Left colon (tissue), 2 donors: ENCODE data around the gene IFITM5. TPM values are rescaled to one million over a fixed set of nuclear protein-coding genes. Genes with fewer than 3 reads are reported as not detected.
"Not testable (repeated sequence)": the region's sequence is repeated elsewhere in the genome, so short reads cannot be mapped to it uniquely, and the experiment has no call there.

Experiments used
- ATAC-seq: fragments of 200-7000 bp; cut with Tn5 transposase; one replicate; pipeline ENCODE4 v1.9.1; 2020; ENCODE audit warnings: mild to moderate bottlenecking, moderate library complexity
- DNase-seq, 2 donors: peaks; one replicate each; pipeline ENCODE4 v3.0.0-alpha.2; 2020
- intact Hi-C, 2 donors: fragments of 100-400 bp; cut with DNase I in 1 of 2; cut with micrococcal nuclease in 1 of 2; formaldehyde crosslinking; loops; one replicate each; pipeline versions ENCODE4 v1.11.2 to v1.14.0; 2022; cut with DNase I, micrococcal nuclease
- total RNA-seq, 2 donors: library from RNA; stranded (reverse); fragmentation: NEBNext Ultra II Directional; extraction: Animal tissue kit (Norgen Biotek cat#: 25700); gene quantifications; one replicate each; pipeline ENCODE4 v1.2.1, GENCODE V29; 2021
- donor health status: DM: no; HTN: no; CAD: no.
- donor health status: DM: yes; HTN: yes; CAD: no.

The IFITM5 gene
- total RNA-seq, 2 donors from 2014 or later: not detected

GRCh38 chr11:315051-315481 lies 15.7 kb upstream of the IFITM5 start:
- ATAC-seq (no peak), DNase-seq (peak in 1 of 2 donors; percentile 32)
- intact Hi-C loops: no loop called here

- intact Hi-C loops, DNase-seq: not testable (repeated sequence)
- ATAC-seq: peak; percentile 62
These were observed 15.2 kb upstream of the IFITM5 start for GRCh38 chr11:314554-314875.

- DNase-seq: peak; percentile 55 to 57
- intact Hi-C loops: no loop called here
- peak; percentile 66 for ATAC-seq
These were observed 14.6 kb upstream of the IFITM5 start, which contains the start of gene IFITM1 for GRCh38 chr11:313787-314553. IFITM1 (plus strand) TSS chr11:314040; CDS start chr11:314171, 131 bp downstream.

- intact Hi-C loops: no loop called here
- no peak for DNase-seq
- ATAC-seq: no peak
These were observed 14.0 kb upstream of the IFITM5 start for GRCh38 chr11:313304-313786.

DNA sequence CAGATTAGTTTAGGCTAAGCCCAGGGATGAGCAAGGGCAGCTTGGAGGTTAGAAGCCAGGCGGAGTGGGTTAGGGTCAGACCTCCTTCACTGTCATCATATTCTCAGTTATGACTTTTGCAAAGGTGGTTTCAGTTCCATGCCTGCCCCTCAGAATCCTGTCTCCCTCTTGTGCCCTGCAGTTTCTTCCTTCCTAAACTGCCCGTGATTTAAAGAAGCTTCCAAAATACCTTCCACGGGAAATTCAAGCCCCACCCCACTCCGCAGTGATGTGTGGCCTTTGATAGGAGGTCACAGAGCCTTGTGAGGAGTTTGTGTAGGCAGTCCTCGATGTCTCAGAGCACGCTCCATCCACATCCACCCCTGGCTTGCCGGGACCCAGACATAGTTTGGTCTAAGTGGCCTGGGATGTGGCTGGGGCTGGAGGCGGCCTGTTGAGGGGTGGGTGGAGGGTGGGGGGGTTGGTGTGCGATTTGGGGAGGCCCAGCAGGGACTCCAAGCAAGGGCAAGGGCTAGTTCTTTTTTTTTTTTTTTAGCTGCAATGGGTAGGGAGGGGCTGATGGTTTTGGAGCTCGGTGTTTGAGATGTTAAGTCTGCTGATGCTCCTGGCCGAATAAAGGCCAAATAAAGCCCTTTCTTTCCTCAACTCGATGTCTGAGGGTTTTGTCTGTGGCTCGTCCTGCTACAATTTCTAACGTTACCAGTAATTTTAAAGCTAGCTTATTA lies 12.9 kb upstream of the IFITM5 start:
- no peak for ATAC-seq
- intact Hi-C loops: no loop called here
- no peak for DNase-seq

GRCh38 chr11:311013-311748 lies 11.9 kb upstream of the IFITM5 start:
- intact Hi-C loops, DNase-seq: not testable (repeated sequence)
- ATAC-seq: peak; percentile 36

DNA sequence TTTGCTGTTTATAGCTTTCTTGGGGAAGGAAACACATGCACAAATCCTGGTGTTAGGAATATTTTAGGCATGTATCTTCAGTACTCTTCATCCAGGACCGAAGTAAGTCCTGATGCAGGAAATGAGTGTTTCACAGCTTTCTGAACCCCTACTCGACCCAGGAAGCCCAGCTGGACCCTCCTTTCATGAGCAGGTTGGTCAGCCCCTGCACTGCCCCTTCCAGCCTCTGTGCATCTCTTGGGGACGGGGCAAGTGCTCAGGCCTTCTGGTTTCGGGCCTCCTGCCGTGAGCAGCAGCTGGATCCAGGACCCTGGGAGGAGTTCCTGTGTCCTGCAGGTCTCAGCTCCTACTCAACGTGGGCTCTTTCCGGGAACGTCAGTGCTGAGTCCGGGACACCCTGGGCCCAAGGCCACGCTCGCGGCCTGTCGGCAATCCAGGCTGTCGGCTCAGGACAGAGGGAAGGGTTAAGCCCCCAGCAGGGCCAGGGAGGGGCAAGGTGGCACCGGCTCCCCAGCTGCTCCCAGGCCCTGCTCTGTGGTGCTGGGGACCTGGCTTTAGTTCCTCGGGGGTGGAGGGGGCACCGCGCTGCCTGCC lies 10.8 kb upstream of the IFITM5 start:
- intact Hi-C loops: loop anchor here in 1 of 2 donors (10.0 kb wide), 1 partner anchor 45 kb away; no protein-coding TSS in a partner anchor
- DNase-seq: not testable (repeated sequence)
- peak; percentile 2 for ATAC-seq

DNA sequence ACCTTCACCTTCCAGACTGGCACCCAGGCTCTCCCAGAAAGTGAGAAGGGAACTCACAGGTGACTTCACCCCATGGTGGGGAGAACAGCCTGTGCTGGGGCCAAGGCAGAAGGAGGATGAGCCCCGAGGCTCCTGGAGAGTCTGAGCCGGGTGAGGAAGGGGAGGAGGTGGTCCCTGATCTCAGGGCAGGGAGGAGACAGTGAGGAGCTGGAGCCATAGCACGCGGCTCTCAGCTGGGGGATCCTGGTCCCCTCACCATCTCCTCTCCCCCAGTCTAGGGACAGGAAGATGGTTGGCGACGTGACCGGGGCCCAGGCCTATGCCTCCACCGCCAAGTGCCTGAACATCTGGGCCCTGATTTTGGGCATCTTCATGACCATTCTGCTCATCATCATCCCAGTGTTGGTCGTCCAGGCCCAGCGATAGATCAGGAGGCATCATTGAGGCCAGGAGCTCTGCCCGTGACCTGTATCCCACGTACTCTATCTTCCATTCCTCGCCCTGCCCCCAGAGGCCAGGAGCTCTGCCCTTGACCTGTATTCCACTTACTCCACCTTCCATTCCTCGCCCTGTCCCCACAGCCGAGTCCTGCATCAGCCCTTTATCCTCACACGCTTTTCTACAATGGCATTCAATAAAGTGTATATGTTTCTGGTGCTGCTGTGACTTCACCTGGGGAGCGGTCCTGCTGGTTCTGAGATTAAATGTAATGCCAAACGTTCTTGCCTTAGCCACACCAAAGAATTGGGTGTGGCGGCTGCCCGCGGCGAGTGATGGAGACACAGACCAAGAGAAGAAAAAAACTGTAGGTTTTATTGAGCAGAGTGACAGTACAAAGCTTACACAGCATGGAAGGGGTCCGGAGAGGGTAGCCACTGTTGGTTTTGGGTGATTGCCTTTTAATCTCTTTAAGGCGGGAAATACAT lies 9.7 kb upstream of the IFITM5 start:
- DNase-seq, ATAC-seq: not testable (repeated sequence)
- intact Hi-C loops: loop anchor here in 1 of 2 donors (10.0 kb wide), 1 partner anchor 46 kb away; no protein-coding TSS in a partner anchor

- intact Hi-C loops: loop anchor here in 1 of 2 donors (10.0 kb wide), 1 partner anchor 47 kb away; no protein-coding TSS in a partner anchor
- peak; percentile 49 for ATAC-seq
- DNase-seq: peak; percentile 55 to 75
These were observed 8.7 kb upstream of the IFITM5 start, which contains the start of gene IFITM2 for GRCh38 chr11:307766-308708. IFITM2 (plus strand) TSS chr11:307816; CDS start chr11:308193, 377 bp downstream.

DNA sequence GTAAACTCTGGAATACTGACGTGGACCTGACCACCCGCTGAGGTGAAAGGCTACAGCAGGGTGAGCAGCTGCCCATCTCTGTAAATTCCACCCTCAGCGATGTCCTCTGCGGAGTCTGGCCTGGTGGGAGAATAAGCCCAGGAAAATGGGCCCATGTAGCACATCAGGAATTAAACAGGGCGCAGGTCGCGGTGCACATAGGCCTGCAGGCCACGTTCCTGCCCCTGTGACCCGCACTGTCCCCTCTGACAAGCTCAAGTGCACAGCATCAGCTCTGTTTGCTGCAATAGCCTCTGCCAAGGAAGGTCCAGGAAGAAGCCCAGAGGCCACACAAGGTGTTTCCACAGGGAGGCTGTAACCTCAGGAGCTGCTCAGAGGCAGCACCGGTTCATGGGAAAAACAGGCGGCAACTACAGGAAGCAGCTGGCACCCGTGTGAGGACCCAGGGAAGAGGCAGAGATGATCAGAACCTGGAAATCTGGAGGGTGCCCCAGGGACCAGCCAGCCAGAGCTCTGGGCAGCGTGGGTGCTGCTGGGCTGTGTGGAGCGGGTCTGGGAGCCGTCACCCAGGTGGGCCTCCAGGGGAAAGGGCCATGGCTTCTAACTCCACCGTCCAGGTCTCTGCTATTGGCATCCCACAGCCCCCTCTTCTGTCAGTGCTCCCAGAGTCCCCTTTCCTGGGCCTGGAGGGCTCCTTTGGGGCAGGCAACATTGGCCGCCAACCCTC lies 7.5 kb upstream of the IFITM5 start:
- DNase-seq: no peak
- intact Hi-C loops: loop anchor here in 1 of 2 donors (10.0 kb wide), 1 partner anchor 48 kb away; no protein-coding TSS in a partner anchor
- ATAC-seq: no peak

GRCh38 chr11:305844-306211 lies 6.5 kb upstream of the IFITM5 start:
- intact Hi-C loops: loop anchor here in 1 of 2 donors (10.0 kb wide), 1 partner anchor 49 kb away; no protein-coding TSS in a partner anchor

GRCh38 chr11:304915-305843 lies 5.9 kb upstream of the IFITM5 start:
- peak; percentile 58 for ATAC-seq
- intact Hi-C loops: loop anchor here in 1 of 2 donors (10.0 kb wide), 1 partner anchor 50 kb away; no protein-coding TSS in a partner anchor
- DNase-seq: peak in 1 of 2 donors; percentile 78

More at GRCh38 chr11:305844-306211, 6.5 kb upstream of the IFITM5 start:
- no peak for ATAC-seq
- DNase-seq: no peak

- DNase-seq: no peak
- intact Hi-C loops: loop anchor here in 1 of 2 donors (10.0 kb wide), 1 partner anchor 51 kb away; no protein-coding TSS in a partner anchor
- no peak for ATAC-seq
These were observed 4.8 kb upstream of the IFITM5 start for GRCh38 chr11:304061-304506.

DNA sequence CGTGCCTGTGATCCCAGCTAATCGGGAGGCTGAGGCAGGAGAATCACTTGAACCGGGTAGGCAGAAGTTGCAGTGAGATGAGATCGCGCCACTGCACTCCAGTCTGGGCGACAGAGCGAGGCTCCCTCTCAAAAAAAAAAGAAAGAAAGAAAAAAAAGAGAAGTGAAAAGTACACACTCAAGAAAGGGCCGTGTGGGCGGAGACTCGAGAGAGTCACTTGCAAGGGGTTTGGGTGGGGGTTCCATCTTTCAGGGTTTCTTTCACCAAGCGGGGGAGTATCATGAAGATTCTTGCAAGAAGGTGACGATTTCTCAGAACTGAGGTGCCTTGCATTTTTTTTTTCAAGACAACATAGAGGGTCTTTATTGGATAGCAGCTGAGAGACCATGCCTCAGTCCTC lies 4.0 kb upstream of the IFITM5 start:
- intact Hi-C loops: loop anchor here in 1 of 2 donors (10.0 kb wide), 1 partner anchor 51 kb away; no protein-coding TSS in a partner anchor
- ATAC-seq: no peak
- no peak for DNase-seq
